ENCODE results near the gene GULP1.

DNA sequence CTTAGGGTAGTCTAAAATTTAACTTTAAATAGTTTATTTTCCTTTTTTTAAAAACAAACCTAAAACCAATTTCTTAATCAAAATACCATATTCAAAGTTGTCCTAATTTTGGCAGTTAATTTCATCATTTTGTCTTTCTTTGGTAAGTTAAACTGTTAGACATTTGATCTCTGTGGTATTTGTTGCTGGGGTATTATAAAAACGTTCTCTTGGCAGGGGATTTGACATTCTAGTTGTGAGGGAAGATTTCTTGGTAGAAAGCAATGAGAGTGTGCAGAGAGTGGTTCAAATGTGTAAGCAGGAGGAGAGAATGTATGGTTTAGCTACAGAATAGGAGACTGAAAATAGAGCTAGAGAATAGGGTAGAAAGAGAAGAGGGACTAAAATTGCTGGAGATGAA lies 14.6 kb downstream of the GULP1 start:
- TF ChIP-seq SMC3 (conservative IDR thresholded peaks at IDR 0.05; ENCODE audit: poor library complexity) (no peak), CTCF (IDR thresholded peaks at IDR 0.05; ENCODE audit: poor library complexity, severe bottlenecking) (no peak), MXI1 (conservative IDR thresholded peaks at IDR 0.05; ENCODE audit: poor library complexity, severe bottlenecking) (no peak), EP300 (conservative IDR thresholded peaks at IDR 0.05; ENCODE audit: poor library complexity, severe bottlenecking) (no peak)
- TF ChIP-seq, protein P1, sequence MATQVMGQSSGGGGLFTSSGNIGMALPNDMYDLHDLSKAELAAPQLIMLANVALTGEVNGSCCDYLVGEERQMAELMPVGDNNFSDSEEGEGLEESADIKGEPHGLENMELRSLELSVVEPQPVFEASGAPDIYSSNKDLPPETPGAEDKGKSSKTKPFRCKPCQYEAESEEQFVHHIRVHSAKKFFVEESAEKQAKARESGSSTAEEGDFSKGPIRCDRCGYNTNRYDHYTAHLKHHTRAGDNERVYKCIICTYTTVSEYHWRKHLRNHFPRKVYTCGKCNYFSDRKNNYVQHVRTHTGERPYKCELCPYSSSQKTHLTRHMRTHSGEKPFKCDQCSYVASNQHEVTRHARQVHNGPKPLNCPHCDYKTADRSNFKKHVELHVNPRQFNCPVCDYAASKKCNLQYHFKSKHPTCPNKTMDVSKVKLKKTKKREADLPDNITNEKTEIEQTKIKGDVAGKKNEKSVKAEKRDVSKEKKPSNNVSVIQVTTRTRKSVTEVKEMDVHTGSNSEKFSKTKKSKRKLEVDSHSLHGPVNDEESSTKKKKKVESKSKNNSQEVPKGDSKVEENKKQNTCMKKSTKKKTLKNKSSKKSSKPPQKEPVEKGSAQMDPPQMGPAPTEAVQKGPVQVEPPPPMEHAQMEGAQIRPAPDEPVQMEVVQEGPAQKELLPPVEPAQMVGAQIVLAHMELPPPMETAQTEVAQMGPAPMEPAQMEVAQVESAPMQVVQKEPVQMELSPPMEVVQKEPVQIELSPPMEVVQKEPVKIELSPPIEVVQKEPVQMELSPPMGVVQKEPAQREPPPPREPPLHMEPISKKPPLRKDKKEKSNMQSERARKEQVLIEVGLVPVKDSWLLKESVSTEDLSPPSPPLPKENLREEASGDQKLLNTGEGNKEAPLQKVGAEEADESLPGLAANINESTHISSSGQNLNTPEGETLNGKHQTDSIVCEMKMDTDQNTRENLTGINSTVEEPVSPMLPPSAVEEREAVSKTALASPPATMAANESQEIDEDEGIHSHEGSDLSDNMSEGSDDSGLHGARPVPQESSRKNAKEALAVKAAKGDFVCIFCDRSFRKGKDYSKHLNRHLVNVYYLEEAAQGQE (IDR thresholded peaks at IDR 0.05; ENCODE audit: borderline replicate concordance) = no peak

Measured in neural cell (in vitro differentiated cells).